Trophoblast cell (in vitro differentiated cells and primary cell): ENCODE results near the gene GNAT1.

ENCODE experiments used
- DNase-seq, 2 donors: peaks; one replicate each; pipeline ENCODE4 v3.0.0-alpha.2; 2016
- H2AFZ ChIP-seq: 2 replicates; pipeline ENCODE4 v1.6.1; 2013; ENCODE audit warnings: low read length, moderate library complexity, mild to moderate bottlenecking; ENCODE audit not compliant: insufficient read depth, poor library complexity
- H2AK5ac ChIP-seq: 2 replicates; pipeline ENCODE4 v1.6.1; 2013; ENCODE audit warnings: mild to moderate bottlenecking, low read length
- H2BK120ac ChIP-seq: 2 replicates; pipeline ENCODE4 v1.6.1; 2013; ENCODE audit warnings: low read length, mild to moderate bottlenecking, moderate library complexity; ENCODE audit not compliant: insufficient read depth, poor library complexity
- H2BK12ac ChIP-seq: 2 replicates; pipeline ENCODE4 v1.6.1; 2013; ENCODE audit warnings: mild to moderate bottlenecking, low read length, moderate library complexity
- H2BK5ac ChIP-seq: 2 replicates; pipeline ENCODE4 v1.6.1; 2013; ENCODE audit warnings: low read length, low read depth, moderate library complexity, mild to moderate bottlenecking; ENCODE audit not compliant: poor library complexity
- H3K14ac ChIP-seq: 2 replicates; pipeline ENCODE4 v1.6.1; 2013; ENCODE audit warnings: mild to moderate bottlenecking, low read length
- H3K18ac ChIP-seq: 2 replicates; pipeline ENCODE4 v1.6.1; 2013; ENCODE audit warnings: mild to moderate bottlenecking, low read length
- H3K23ac ChIP-seq: 2 replicates; pipeline ENCODE4 v1.6.1; 2013; ENCODE audit warnings: low read length
- H3K27ac ChIP-seq: 2 replicates; pipeline ENCODE4 v1.5.1; 2013; ENCODE audit warnings: low read depth, mild to moderate bottlenecking, inconsistent platforms, low read length, moderate library complexity
- H3K27me3 ChIP-seq: 2 replicates; pipeline ENCODE4 v1.6.1; 2013; ENCODE audit warnings: inconsistent platforms, mild to moderate bottlenecking, low read length, moderate library complexity; ENCODE audit not compliant: insufficient read depth
- H3K36me3 ChIP-seq, 2 experiments: 1 replicate in 1 of 2; 2 replicates in 1 of 2; pipeline ENCODE4 v1.6.1; 2013; ENCODE audit warnings: low read length in 2 of 2, mild to moderate bottlenecking in 2 of 2, moderate library complexity in 1 of 2; ENCODE audit not compliant: insufficient read depth in 2 of 2, control insufficient read depth in 1 of 2
- H3K4ac ChIP-seq: 2 replicates; pipeline ENCODE4 v1.6.1; 2013; ENCODE audit warnings: low read depth, mild to moderate bottlenecking, low read length, moderate library complexity
- H3K4me1 ChIP-seq, 2 experiments: 1 replicate in 1 of 2; 2 replicates in 1 of 2; pipeline ENCODE4 v1.6.1; 2013; ENCODE audit warnings: low read length in 2 of 2, mild to moderate bottlenecking in 2 of 2, moderate library complexity in 1 of 2; ENCODE audit not compliant: insufficient read depth in 2 of 2, control insufficient read depth in 1 of 2
- H3K4me2 ChIP-seq: 2 replicates; pipeline ENCODE4 v1.6.1; 2013; ENCODE audit warnings: inconsistent platforms, mild to moderate bottlenecking, low read length, moderate library complexity
- H3K4me3 ChIP-seq: 2 replicates; pipeline ENCODE4 v1.5.1; 2013; ENCODE audit warnings: mild to moderate bottlenecking, low read depth, low read length, inconsistent platforms
- H3K79me1 ChIP-seq: one replicate; pipeline ENCODE4 v1.6.1; 2013; ENCODE audit warnings: low read length
- H3K79me2 ChIP-seq: 2 replicates; pipeline ENCODE4 v1.6.1; 2013; ENCODE audit warnings: low read length, mild to moderate bottlenecking; ENCODE audit not compliant: control insufficient read depth, insufficient read depth, poor library complexity
- H3K9ac ChIP-seq: 2 replicates; pipeline ENCODE4 v1.6.1; 2013; ENCODE audit warnings: mild to moderate bottlenecking, low read length
- H3K9me3 ChIP-seq: 2 replicates; pipeline ENCODE4 v1.6.1; 2013; ENCODE audit warnings: low read depth, mild to moderate bottlenecking, control low read depth, inconsistent platforms, low read length; ENCODE audit not compliant: insufficient read depth
- H4K12ac ChIP-seq: 2 replicates; pipeline ENCODE4 v1.6.1; 2013; ENCODE audit warnings: low read depth, mild to moderate bottlenecking, low read length, moderate library complexity
- H4K8ac ChIP-seq: 2 replicates; pipeline ENCODE4 v1.6.1; 2013; ENCODE audit warnings: low read depth, mild to moderate bottlenecking, low read length, moderate library complexity
- H4K91ac ChIP-seq: one replicate; pipeline ENCODE4 v1.6.1; 2013; ENCODE audit warnings: low read depth, mild to moderate bottlenecking, low read length, moderate library complexity
- WGBS: extraction: QIAGEN DNeasy Blood & Tissue Kit; methylation state at CpG from one replicate; pipeline ENCODE4 v1.1.7; 2013; ENCODE audit warnings: missing lambda C conversion rate; ENCODE audit not compliant: insufficient read length, insufficient coverage; ENCODE audit errors: extremely low coverage; 5-methylcytosine and 5-hydroxymethylcytosine counted together

The GNAT1 gene

GRCh38 chr3:50205413-50206276 is 14.2 kb downstream of the GNAT1 start:
- Histone ChIP-seq H2BK12ac (no peak overlapping the region), H3K23ac (no peak overlapping the region), H3K36me3 (no peaks in the 10 kb centered on the region), H4K12ac (no peak overlapping the region), H3K79me2 (peaks cover 2% of the 10 kb centered on the region), H3K4me3 (peak overlapping the region; percentile 38), H4K8ac (peak overlapping the region; percentile 20), H3K18ac (no peak overlapping the region), H4K91ac (no peak overlapping the region), H2BK5ac (peak overlapping the region; percentile 3), H3K4me2 (peak overlapping the region; percentile 75), H3K14ac (peak overlapping the region; percentile 42), H2AFZ (peak overlapping the region; percentile 27), H3K27me3 (peaks cover 22% of the 10 kb centered on the region), H3K4me1 (peaks cover 9 to 14% of the 10 kb centered on the region in 2 experiments), H3K9me3 (peaks cover 3% of the 10 kb centered on the region), H2BK120ac (no peak overlapping the region), H3K9ac (no peak overlapping the region), H3K27ac (no peak overlapping the region), H3K79me1 (no peaks in the 10 kb centered on the region), H2AK5ac (no peak overlapping the region), H3K4ac (no peak overlapping the region)
- peak in 1 of 2 donors; percentile 31 for DNase-seq
- WGBS: no CpG with 5 or more reads among the region's 67 CpGs

GRCh38 chr3:50207359-50208042 is 16.1 kb downstream of the GNAT1 start:
- H3K9ac ChIP-seq: no peak overlapping the region
- H3K79me2 ChIP-seq: peaks cover 2% of the 10 kb centered on the region
- no peak overlapping the region for H3K4ac ChIP-seq
- WGBS: no CpG with 5 or more reads among the region's 17 CpGs
- no peak overlapping the region for H2BK120ac ChIP-seq
- no peak overlapping the region for H4K91ac ChIP-seq
- H3K27ac ChIP-seq: no peak overlapping the region
- no peak overlapping the region for H3K4me3 ChIP-seq
- H3K14ac ChIP-seq: no peak overlapping the region
- H3K4me2 ChIP-seq: no peak overlapping the region
- H3K27me3 ChIP-seq: peaks cover 22% of the 10 kb centered on the region
- no peaks in the 10 kb centered on the region for H3K79me1 ChIP-seq
- H4K8ac ChIP-seq: no peak overlapping the region
- peaks cover 9 to 14% of the 10 kb centered on the region in 2 experiments for H3K4me1 ChIP-seq
- no peak overlapping the region for H3K23ac ChIP-seq
- peaks cover 3% of the 10 kb centered on the region for H3K9me3 ChIP-seq
- no peak for DNase-seq
- H2AK5ac ChIP-seq: no peak overlapping the region
- H2BK5ac ChIP-seq: no peak overlapping the region
- no peak overlapping the region for H4K12ac ChIP-seq
- H2AFZ ChIP-seq: no peak overlapping the region
- H2BK12ac ChIP-seq: no peak overlapping the region
- no peak overlapping the region for H3K18ac ChIP-seq
- H3K36me3 ChIP-seq: no peaks in the 10 kb centered on the region

GRCh38 chr3:50208677-50209344 is 17.4 kb downstream of the GNAT1 start:
- DNase-seq: no peak
- Histone ChIP-seq H4K12ac (no peak overlapping the region), H3K4me1 (peaks cover 9 to 14% of the 10 kb centered on the region in 2 experiments)

GRCh38 chr3:50210176-50210509 is 18.7 kb downstream of the GNAT1 start:
- H2BK120ac ChIP-seq: no peak overlapping the region
- H3K27ac ChIP-seq: no peak overlapping the region
- no peak overlapping the region for H2AFZ ChIP-seq
- no peak overlapping the region for H3K9ac ChIP-seq
- H4K91ac ChIP-seq: no peak overlapping the region
- no peak overlapping the region for H4K12ac ChIP-seq
- H3K9me3 ChIP-seq: no peaks in the 10 kb centered on the region
- H2AK5ac ChIP-seq: no peak overlapping the region
- no peak overlapping the region for H4K8ac ChIP-seq
- H2BK12ac ChIP-seq: no peak overlapping the region
- H3K18ac ChIP-seq: no peak overlapping the region
- no peaks in the 10 kb centered on the region for H3K79me1 ChIP-seq
- no peak overlapping the region for H3K4ac ChIP-seq
- H3K4me1 ChIP-seq: peaks cover 6% of the 10 kb centered on the region in 2 experiments
- no peak overlapping the region for H3K4me3 ChIP-seq
- H3K36me3 ChIP-seq: peaks cover 0 to 2% of the 10 kb centered on the region in 2 experiments
- peaks cover 2% of the 10 kb centered on the region for H3K79me2 ChIP-seq
- H3K4me2 ChIP-seq: no peak overlapping the region
- no peak overlapping the region for H2BK5ac ChIP-seq
- H3K14ac ChIP-seq: no peak overlapping the region
- WGBS: no CpG with 5 or more reads among the region's 5 CpGs
- H3K27me3 ChIP-seq: peaks cover 18% of the 10 kb centered on the region
- no peak for DNase-seq
- H3K23ac ChIP-seq: no peak overlapping the region

More at GRCh38 chr3:50208677-50209344, 17.4 kb downstream of the GNAT1 start:
- Histone ChIP-seq H3K4me3 (no peak overlapping the region), H3K9ac (no peak overlapping the region), H3K27ac (no peak overlapping the region), H3K9me3 (no peaks in the 10 kb centered on the region), H3K18ac (no peak overlapping the region), H4K8ac (no peak overlapping the region), H3K4ac (no peak overlapping the region), H2AFZ (no peak overlapping the region), H2BK5ac (no peak overlapping the region), H4K91ac (no peak overlapping the region), H3K23ac (no peak overlapping the region), H3K36me3 (no peaks in the 10 kb centered on the region), H3K14ac (no peak overlapping the region), H3K79me2 (peaks cover 2% of the 10 kb centered on the region), H2AK5ac (no peak overlapping the region), H2BK12ac (no peak overlapping the region), H3K79me1 (no peaks in the 10 kb centered on the region), H3K4me2 (no peak overlapping the region), H3K27me3 (peaks cover 22% of the 10 kb centered on the region), H2BK120ac (no peak overlapping the region)
- WGBS: no CpG with 5 or more reads among the region's 14 CpGs
